OCI-LY1 (cell line): Measurements from ENCODE around the gene TCTN3.

Source experiments
- EZH2 ChIP-seq: fragments of 200-600 bp; sonication (generic), shearing (Covaris generic); IDR thresholded peaks from 2 replicates; pipeline ENCODE4 v1.8.0; 2017; ENCODE audit warnings: borderline replicate concordance, mixed run types, mild to moderate bottlenecking, antibody characterized with exemption, low read length, moderate library complexity, mixed read lengths
- TF ChIP-seq, protein P1 (sequence below): fragments of 200-600 bp; sonication (generic), shearing (Covaris generic); IDR thresholded peaks from 2 replicates; pipeline ENCODE4 v1.5.1; 2017; ENCODE audit warnings: mild to moderate bottlenecking, antibody characterized with exemption, low read length, moderate library complexity, mixed read lengths

- TF ChIP-seq, protein P1, sequence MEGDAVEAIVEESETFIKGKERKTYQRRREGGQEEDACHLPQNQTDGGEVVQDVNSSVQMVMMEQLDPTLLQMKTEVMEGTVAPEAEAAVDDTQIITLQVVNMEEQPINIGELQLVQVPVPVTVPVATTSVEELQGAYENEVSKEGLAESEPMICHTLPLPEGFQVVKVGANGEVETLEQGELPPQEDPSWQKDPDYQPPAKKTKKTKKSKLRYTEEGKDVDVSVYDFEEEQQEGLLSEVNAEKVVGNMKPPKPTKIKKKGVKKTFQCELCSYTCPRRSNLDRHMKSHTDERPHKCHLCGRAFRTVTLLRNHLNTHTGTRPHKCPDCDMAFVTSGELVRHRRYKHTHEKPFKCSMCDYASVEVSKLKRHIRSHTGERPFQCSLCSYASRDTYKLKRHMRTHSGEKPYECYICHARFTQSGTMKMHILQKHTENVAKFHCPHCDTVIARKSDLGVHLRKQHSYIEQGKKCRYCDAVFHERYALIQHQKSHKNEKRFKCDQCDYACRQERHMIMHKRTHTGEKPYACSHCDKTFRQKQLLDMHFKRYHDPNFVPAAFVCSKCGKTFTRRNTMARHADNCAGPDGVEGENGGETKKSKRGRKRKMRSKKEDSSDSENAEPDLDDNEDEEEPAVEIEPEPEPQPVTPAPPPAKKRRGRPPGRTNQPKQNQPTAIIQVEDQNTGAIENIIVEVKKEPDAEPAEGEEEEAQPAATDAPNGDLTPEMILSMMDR, result no peak
- TF ChIP-seq EZH2, result no peak
Observed at GRCh38 chr10:95674643-95675042, 19.1 kb downstream of the TCTN3 start.
